ENCODE measurements around the gene PTPRD.

DNA sequence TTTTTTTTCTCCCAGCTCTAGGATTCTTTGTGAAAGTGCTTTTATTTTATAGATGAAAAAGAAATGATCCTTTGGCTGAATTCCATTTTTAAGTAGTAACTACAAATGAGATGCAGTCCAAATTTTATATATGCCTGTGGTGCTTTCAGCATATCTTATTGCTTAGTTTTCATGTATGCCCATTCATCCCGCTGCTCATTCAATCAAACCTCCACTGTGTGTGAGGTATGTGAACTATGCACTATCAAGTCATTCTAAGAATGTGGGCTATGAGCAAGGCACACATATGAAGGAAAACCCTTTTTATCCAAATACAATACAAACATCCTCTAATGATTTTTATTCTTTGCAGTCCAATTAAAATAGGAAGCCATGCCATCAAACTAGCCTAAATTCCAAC is 1744.2 kb downstream of the PTPRD start:
- TF ChIP-seq, protein P1, sequence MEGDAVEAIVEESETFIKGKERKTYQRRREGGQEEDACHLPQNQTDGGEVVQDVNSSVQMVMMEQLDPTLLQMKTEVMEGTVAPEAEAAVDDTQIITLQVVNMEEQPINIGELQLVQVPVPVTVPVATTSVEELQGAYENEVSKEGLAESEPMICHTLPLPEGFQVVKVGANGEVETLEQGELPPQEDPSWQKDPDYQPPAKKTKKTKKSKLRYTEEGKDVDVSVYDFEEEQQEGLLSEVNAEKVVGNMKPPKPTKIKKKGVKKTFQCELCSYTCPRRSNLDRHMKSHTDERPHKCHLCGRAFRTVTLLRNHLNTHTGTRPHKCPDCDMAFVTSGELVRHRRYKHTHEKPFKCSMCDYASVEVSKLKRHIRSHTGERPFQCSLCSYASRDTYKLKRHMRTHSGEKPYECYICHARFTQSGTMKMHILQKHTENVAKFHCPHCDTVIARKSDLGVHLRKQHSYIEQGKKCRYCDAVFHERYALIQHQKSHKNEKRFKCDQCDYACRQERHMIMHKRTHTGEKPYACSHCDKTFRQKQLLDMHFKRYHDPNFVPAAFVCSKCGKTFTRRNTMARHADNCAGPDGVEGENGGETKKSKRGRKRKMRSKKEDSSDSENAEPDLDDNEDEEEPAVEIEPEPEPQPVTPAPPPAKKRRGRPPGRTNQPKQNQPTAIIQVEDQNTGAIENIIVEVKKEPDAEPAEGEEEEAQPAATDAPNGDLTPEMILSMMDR (IDR thresholded peaks at IDR 0.05), result no peak
- TF ChIP-seq POLR2A (IDR thresholded peaks at IDR 0.05), result no peak
